AG10803 (cell line): ENCODE measurements around the gene SYCP2.

Experiments used
- DNase-seq: peaks from one replicate; pipeline ENCODE4 v3.0.0; 2010; ENCODE audit warnings: low read depth
- H3K4me3 ChIP-seq: 2 replicates; pipeline ENCODE4 v1.5.1; 2011; ENCODE audit warnings: mild to moderate bottlenecking, low read length, control low read depth
- TF ChIP-seq, protein P1 (sequence below): conservative IDR thresholded peaks from 2 replicates; pipeline ENCODE4 v1.5.1; 2011; ENCODE audit warnings: mild to moderate bottlenecking, low read length, control low read depth, inconsistent platforms

Gene SYCP2

DNA sequence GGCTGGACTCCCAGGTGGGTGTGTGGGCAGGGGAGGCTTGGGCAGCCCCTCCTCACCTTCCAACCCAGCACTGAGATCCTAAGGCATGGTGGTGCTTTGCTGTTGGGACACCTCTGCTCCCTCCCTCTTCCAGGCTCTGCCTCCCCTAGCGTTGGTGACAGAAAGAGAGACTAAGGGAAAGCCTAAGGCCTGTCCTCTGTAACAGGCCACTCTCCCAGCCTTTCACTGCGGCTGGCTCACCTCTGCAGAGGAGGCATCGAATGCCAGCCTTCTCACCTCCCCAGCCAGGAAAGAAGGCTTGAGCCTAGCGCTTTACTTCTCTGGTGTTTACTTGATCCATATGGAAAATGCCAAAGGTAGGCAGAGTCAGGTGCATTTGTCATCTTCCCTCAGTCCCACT is 21.3 kb upstream of the SYCP2 start:
- TF ChIP-seq, protein P1, sequence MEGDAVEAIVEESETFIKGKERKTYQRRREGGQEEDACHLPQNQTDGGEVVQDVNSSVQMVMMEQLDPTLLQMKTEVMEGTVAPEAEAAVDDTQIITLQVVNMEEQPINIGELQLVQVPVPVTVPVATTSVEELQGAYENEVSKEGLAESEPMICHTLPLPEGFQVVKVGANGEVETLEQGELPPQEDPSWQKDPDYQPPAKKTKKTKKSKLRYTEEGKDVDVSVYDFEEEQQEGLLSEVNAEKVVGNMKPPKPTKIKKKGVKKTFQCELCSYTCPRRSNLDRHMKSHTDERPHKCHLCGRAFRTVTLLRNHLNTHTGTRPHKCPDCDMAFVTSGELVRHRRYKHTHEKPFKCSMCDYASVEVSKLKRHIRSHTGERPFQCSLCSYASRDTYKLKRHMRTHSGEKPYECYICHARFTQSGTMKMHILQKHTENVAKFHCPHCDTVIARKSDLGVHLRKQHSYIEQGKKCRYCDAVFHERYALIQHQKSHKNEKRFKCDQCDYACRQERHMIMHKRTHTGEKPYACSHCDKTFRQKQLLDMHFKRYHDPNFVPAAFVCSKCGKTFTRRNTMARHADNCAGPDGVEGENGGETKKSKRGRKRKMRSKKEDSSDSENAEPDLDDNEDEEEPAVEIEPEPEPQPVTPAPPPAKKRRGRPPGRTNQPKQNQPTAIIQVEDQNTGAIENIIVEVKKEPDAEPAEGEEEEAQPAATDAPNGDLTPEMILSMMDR: no peak
- DNase-seq: no peak
- H3K4me3 ChIP-seq: no peak overlapping the region

DNA sequence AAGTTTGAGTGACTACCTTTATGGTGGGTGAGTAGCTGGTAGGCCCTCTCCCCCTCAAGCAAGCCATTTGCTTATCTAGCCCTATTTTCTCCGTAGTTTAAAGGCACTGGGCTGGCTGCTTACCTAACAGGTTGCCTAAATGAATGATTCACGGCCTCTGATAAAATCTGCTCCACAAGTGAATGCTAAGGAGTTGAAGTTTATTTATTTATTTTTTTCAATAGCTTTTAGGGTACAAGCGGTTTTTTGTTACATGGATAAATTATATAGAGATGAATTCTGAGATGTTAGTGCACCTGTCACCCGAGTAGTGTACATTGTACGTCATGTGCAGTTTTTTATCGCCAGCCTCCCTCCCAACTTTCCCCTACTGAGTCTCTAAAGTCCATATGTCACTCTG is 16.5 kb upstream of the SYCP2 start:
- H3K4me3 ChIP-seq: no peak overlapping the region
- DNase-seq: no peak
- TF ChIP-seq, protein P1: no peak

DNA sequence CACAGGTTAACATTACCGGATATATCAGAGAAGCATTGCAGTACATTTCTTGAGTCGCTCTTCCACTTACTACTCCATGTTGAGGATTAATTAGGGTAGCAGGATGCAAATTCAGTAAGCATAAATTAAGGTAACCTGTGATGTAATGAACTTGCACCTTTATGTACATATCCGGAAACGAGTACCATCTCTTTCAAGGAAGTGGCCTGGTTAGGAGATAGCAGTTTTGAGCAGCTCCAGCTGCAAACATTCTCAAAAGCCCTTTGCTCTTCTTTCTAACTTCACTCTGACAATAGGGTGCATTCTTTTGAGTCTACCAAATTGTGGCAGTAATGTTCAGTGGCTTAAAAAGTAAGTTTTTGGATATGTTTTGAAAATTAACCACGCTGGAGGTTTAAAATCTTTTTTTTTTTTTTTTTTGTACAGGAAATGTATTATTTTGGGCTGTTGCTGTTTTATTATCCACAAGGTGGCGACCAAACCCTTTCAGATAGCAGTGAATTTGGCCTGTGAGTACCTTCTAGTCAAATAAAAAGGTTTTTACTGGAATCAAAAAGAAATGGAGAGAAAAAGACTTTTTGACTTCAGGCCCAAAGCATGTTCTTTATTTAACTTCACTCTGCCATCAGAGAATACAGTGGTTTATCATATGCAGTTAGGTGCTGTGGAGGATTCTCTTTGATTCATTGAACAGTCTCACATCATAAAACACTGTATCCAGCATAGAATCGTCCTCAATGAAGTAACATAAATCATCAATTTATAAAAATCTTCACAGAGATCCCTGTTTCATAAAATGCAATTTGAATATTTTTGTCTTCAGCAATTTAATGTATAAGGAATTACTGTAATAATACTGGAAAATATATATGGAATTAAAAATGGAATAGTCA is 15.6 kb upstream of the SYCP2 start:
- H3K4me3 ChIP-seq: no peak overlapping the region
- TF ChIP-seq, protein P1: peak; percentile 72
- peak; percentile 67 for DNase-seq

DNA sequence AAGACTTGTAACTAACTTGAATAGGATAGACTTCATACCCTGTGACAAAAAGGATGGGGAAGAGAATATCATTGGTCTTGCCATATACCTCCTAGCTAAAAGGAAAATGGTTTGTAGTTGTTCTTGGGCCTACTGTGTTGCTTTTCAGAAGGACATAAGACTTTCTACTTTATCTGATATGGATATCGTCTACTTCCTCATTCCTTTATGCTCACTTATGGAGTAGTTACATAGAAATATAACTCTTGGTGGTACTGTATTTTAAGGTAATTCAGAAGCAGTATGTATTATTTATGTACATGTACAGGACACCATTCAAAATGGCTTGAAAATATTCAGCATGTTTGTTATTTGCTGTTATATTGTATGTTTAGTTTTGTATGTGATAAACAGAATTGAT is 14.8 kb upstream of the SYCP2 start:
- TF ChIP-seq, protein P1: no peak
- no peak overlapping the region for H3K4me3 ChIP-seq
- no peak for DNase-seq

DNA sequence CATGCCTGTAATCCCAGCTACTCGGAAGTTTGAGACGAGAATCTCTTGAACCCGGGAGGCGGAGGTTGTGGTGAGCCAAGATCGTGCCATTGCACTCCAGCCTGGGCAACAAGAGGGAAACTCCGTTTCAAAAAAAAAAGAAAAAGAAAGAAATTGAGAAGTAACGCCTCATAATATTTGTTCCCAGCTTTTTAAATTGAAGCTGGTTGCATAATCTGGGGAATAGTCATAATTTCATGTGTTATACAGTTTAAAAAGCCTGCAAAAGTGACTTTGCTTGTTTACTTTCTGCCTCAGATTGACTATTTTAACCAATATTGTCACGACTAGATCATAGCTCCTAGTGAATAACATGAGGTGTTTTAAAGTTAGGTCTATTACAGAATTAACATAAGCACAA is 13.9 kb upstream of the SYCP2 start:
- H3K4me3 ChIP-seq: no peak overlapping the region
- TF ChIP-seq, protein P1: no peak
- DNase-seq: no peak

DNA sequence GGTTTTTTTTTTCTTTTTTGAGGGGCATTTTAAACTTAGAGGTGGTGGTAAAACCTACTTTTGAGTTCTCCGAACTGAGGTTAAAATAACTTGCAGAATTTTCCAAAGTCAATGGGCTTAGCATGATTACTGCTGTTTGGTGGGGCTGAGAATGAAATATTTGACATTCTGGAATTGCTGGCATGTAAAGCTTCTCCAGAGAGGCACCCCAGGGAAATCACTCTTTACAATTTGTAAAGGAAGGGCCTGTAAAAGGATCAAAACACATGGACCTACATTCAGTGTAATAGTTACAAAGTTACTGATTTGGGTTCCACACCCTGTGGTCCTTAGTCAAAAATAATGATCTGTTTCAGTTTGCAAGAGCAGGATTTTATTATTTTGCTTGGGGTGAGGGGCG is 12.3 kb upstream of the SYCP2 start:
- TF ChIP-seq, protein P1: no peak
- DNase-seq: peak; percentile 55
- H3K4me3 ChIP-seq: no peak overlapping the region

DNA sequence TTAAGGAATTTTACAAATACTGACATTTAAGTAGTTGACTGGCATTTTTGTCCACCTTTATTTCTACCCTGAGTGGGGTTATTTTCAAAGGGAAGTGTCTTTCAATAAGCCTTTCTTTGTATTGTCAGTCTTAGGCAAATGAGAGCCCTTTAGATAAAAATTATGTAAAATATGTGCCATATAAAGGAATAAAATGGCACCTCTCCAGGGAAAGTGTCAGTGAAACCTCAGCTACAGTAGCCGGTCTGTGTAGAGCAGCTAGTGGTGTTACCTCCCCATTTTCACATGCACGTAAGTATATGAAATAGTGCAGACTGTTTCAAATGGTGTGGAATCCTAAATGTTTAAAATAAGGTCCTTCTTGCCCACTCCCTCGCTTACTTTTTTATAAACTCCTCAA is 11.7 kb upstream of the SYCP2 start:
- peak; percentile 23 for DNase-seq
- TF ChIP-seq, protein P1: no peak
- no peak overlapping the region for H3K4me3 ChIP-seq
